GM21717 (cell line): ENCODE measurements around the gene FAM3D.

Experiments used
- ATAC-seq: cut with Tn5 transposase; IDR thresholded peaks from one replicate; pipeline ENCODE4 v1.9.1; 2021; ENCODE audit warnings: mild to moderate bottlenecking, moderate library complexity; ENCODE audit not compliant: unreplicated experiment

Gene FAM3D

DNA sequence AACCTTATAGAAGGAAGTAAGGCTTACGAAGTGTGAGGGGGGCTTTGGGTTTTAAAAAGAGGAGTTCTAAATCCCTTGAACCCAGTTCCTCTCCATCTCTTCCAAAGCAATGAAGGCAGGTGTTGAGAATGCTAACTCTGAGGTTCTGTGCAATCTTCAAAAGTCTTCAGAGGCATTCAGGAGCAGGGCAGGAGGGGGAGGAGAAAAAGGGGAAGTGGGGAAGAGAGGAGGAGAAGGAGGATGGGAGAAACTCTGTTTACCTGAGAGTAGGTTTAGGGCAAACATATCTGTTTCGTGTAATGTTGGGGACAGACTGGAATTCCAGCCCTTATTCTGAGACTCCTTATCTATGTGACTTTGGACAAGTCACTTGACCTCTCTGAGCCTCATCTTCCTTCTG is 36.9 kb downstream of the FAM3D start:
- ATAC-seq = no peak

GRCh38 chr3:58628823-58629562 is 37.6 kb downstream of the FAM3D start:
- no peak for ATAC-seq

GRCh38 chr3:58627941-58628340 is 38.6 kb downstream of the FAM3D start:
- ATAC-seq = no peak

- ATAC-seq = no peak
Measured at GRCh38 chr3:58627570-58627885, 39.0 kb downstream of the FAM3D start.

GRCh38 chr3:58626841-58627569 is 39.6 kb downstream of the FAM3D start:
- no peak for ATAC-seq

- no peak for ATAC-seq
Measured at GRCh38 chr3:58625196-58625824, 41.3 kb downstream of the FAM3D start.

DNA sequence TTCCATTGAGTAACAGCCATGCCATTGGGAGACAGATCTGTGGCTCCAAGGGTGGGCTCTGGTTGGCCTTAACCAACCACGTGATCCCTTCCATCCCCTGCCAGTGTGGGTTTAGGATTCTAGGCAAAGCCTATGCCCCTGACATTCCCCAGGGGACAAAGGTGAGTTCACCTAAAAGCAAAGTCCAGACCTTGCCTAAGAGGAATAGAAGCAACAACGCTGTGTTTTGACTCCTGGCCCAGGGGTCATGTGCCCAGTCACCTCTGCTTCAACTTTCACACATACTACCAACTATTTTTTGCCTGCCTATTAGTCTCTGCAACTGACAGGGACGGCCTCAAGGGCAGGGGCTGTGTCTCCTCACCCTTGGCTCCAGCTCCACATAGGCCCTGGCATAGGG is 42.0 kb downstream of the FAM3D start:
- no peak for ATAC-seq

GRCh38 chr3:58623961-58624360 is 42.6 kb downstream of the FAM3D start:
- no peak for ATAC-seq

DNA sequence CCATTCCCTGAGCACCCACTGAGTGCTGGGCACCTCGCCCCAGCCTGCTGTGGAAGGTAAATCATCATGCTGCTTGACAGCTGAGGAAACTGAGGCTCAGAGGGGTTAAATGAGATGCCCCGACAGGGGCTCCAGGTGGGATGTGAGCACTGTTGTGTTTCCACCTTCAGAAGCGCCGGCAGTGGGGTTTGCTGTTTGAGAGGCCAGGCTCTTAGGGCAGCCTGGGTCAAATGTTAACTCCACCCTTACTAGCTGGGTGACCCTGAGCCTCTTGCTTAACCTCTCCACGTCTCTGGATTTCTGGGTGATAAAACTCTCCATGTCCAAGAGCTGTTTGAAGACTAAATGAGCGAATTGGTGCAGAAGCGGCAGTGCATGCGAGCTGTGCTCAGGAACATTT is 43.1 kb downstream of the FAM3D start:
- no peak for ATAC-seq

GRCh38 chr3:58622892-58623291 is 43.7 kb downstream of the FAM3D start:
- ATAC-seq = no peak

- ATAC-seq = no peak
Measured at GRCh38 chr3:58622436-58622835, 44.1 kb downstream of the FAM3D start.

DNA sequence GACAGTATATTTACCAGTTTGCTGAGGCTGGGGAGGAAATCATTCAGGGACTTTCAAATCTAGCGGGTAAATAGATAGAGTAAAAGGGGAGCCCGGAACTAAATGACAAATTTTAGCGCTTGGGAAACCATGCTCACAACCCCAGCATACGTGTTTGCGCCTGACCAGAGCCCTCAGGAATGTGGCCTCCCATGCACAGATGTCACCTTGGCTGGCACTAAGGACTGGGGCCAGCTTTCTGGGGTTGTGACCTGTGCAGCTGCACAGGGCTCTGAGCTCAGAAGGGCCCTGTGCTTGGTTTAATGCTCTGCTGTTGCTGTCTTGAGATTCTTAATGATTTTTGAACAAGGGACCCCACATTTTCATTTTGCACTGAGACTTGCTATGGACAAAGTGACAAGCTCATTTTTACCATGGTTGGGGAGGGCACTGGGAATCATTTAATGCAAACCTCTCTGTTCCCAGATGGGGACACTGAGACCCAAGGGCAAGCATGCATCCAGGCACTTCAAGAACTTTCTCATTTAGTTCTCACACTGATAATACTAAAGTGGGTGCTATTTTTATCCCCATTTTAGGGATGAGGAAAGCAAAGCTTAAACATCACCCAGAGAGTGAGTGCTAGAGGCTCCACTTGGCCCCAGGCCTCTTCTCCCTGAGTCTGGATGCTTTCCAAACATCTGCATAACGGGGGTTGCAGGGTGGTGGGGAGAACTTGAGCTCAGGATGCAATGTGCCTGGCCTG is 45.3 kb downstream of the FAM3D start:
- no peak for ATAC-seq

- ATAC-seq = no peak
Measured at GRCh38 chr3:58620421-58620820, 46.2 kb downstream of the FAM3D start.

DNA sequence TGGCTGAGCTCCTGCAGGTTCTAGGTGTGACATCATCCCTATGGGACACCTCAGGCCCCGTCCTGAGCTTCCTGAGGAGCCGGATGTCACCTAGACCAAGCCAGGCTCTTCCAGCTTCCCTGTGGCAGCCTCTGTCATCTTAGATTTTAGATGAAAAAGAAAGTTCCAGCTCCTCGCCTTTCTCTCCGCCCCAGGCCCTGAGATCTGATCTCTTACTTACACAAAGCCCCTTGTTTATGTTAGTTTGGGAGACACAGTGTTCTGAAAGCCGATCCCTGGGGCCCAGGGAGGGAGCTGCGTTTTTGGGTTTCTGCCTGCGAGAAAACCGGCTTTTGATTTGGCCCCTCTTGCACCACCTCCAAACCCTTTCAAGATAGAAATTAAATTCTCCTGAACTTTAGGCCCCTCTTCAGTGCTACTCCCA is 49.2 kb downstream of the FAM3D start:
- ATAC-seq = no peak

- ATAC-seq = no peak
Measured at GRCh38 chr3:58613236-58614132, 53.1 kb downstream of the FAM3D start.

DNA sequence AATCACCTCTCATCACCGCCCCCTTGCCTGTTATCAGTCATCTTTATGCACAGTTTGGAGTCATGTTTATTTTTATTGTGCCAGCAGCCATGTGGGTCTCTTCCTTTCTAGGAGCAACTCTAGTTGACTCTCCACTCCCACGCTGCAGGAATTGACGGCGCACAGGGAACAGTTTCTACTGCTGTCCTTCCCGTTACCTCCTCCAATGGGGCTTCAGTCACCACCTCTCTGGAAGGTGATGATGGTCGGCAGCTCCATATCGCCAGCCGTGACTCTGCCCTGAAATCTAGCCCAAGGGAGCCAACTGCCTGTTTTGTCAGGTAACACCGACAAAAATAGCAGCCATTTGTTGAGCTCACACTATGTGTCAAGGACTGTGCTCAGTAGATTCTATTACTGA is 53.7 kb downstream of the FAM3D start:
- ATAC-seq = no peak

DNA sequence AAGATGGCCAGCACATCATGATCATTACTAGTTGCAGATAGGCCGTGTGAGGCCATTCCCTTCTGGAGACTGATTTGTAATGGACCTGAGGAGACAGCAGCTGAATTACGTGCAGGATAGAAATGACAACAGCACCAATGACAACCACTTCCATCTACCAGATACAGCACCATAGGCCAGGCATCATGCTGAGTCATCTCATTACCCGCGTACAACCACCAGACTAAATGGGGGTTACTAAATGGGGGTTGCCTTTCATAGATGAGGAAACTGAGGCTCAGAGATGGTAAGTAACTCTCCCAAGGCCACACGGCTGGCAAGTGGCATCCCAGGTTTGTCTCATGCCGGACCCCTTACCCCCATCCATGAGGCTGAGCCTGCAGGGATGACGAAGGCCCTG is 56.6 kb downstream of the FAM3D start:
- ATAC-seq = no peak

DNA sequence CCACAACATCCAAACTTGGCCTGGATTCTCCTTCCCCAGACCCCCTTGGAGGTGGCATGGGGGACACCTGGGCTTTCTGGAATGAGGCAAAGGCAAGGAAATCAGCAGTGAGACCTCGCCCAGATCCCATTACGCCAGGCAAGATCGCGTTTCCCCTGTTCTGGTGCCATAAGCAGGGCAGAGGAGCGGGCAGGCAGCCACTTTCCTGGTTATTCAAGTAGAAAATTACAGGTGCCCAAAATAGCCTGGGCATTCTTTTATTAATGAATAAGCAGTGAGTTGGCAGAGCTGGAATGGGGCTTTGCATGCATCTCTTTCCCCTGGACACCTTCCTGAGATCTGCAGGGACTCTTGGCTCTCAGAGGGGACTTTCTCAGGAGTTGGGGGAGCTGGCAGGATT is 57.9 kb downstream of the FAM3D start:
- ATAC-seq = no peak

DNA sequence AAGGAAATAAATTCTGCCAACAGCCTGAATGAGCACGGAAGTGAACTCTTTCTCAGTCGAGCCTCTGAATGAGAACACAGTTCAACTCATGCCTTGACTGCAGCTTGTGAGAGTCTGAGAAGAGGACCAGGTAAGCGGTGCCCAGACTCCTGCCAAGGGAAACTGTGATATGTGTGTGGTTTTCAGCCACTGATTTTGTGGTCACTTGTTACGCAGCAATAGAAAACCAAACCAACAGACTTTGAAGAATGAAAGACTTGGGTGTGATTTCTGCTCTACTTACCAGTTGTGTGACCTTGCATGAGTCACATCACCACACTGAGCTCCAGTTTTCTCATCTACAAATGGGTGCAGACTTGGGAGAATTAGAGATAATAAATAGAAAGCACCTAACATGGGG is 58.8 kb downstream of the FAM3D start:
- no peak for ATAC-seq

DNA sequence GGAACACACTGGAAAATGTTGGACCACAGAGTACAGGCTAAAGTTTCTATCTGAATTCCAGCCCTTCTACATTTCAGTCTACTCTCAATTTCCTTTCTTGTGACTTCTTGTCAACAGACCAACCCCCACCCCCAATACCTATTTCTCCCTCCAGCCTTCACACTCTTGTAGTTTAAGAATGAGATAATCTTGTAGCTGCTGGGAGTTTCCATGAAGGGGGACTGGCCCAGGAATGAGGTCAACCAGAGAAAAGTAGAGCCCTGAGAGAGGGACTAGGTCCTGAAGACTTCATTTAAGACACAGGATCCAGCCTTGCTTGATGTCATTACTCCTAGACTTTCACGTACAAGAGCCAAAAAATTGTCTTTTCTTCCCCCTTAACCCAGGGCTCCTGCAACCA is 59.9 kb downstream of the FAM3D start:
- no peak for ATAC-seq

DNA sequence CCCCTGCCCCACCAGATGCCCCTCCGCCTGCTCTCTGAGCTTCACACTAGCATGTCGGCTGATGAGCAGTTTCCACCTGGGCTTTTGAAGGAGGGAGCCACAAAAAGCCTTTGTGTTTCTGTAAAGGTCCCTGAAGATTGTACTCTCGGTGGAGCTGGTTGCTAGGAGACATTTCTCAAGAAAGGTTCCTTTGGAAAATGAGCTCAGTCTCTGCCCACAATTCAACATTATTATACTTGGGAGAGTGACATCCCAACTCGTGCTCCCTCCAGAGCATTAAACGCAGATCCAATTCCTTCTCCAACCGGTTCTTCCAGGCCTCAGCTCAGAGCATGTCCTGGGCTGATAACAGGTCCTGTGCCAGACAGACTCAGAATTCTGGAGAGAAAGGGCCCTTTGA is 62.5 kb downstream of the FAM3D start:
- no peak for ATAC-seq
